ENCODE data around the gene BLACAT1. TPM values are rescaled to one million over a fixed set of nuclear protein-coding genes. Genes with fewer than 3 reads are reported as not detected.
A peak's percentile ranks its signal among the peaks of the same experiment; 100 is the strongest.

BLACAT1 gene
- total and polyA plus RNA-seq, 5 donors, result 0.07 to 0.09 TPM; not detected in 3

DNA sequence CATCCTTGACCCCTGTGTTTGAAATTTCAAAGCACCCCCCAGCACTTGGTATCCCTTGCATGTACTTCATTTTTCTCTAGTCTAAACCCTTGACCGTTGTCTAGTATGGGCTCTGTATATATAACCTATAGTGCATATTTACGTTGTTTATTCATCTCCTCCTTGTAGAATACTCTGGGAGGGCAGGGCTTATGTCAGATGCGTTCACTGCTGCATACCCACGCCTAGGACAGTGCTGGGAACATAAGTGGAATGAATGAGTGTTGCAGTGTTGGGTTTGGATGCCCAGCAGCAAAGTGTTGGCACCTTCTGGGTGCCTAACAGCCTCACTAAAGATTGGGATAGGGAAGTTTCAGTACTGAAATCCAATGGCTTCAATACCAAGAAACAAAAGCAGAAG, 17.6 kb upstream of the BLACAT1 start:
- no peak for ATAC-seq
- Histone ChIP-seq H3K9me3 (ENCODE audit: control insufficient read depth, low read length) (no peaks in the 10 kb centered on the region), H3K4me1 (ENCODE audit: control insufficient read depth, insufficient read depth, low read length) (no peaks in the 10 kb centered on the region), H3K27ac (ENCODE audit: low read length) (no peak overlapping the region), H3K27me3 (ENCODE audit: control insufficient read depth, insufficient read depth) (no peaks in the 10 kb centered on the region), H3K4me3 (ENCODE audit: low read length) (no peak overlapping the region)
- DNase-seq, result no peak
- 36% methylated on average over 4 of the region's 4 CpGs for WGBS
- intact Hi-C loops (cut with DNase I), result no loop called here

DNA sequence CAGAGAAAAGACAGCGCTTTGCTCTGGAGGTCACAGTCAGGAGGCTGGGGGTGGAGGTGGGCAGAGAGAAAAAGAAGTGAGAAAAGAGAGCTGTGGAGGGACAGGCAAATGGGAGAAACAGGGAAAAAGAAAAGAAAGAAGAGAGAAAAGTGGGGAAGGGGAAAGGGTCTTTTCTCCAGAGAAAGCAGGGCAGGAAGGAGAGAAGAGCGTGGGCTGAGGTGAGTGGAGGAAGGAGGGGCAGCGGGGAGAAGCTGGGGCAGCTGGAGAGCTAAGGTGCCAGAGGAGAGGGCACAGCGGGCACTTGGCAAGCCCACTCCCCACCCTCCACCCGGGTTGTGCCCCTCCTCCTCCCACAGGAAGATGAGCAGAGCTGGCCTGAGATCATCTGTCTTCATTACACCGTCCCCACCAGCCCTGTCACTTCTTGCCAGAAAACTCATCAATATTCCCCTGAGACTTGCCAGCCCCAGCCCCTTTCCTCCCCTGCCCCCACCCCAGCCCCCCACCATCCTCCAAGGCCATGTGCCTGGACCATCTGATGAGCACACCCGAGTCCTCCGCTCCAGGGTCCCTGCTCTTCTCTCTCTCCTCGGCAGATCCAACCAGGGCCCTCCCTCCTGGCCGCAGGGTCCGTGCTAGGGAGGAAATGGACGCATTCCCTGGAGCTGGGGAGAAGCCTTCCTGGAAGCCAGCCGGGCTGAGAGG, 17.0 kb upstream of the BLACAT1 start:
- Histone ChIP-seq H3K9me3 (ENCODE audit: control insufficient read depth, low read length) (no peaks in the 10 kb centered on the region), H3K27ac (ENCODE audit: low read length) (no peak overlapping the region), H3K4me3 (ENCODE audit: low read length) (no peak overlapping the region), H3K4me1 (ENCODE audit: control insufficient read depth, insufficient read depth, low read length) (no peaks in the 10 kb centered on the region), H3K27me3 (ENCODE audit: control insufficient read depth, insufficient read depth) (no peaks in the 10 kb centered on the region)
- 20% methylated on average over 13 of the region's 13 CpGs for WGBS
- ATAC-seq (no peak), DNase-seq (no peak)
- intact Hi-C loops (cut with DNase I), result no loop called here

DNA sequence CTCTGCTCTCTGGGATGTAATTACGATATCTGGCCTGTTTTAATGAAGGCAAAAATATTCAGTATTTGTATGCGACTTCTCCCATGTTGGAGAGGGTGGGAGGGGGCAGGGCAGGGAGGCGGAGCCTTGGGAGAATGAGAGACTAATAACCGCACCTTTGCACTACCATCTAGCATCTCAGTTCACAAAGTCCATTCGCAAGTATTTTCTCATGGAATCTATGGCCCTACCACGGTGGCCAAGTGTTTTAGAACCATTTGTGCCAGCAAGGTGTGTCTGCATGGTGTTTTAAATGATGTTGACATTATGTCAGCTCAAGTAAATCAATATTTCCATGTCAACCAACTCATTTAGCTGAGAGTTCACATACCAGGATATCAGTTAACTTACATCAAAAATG, 14.3 kb upstream of the BLACAT1 start:
- Histone ChIP-seq H3K27me3 (ENCODE audit: control insufficient read depth, insufficient read depth) (no peaks in the 10 kb centered on the region), H3K4me1 (ENCODE audit: control insufficient read depth, insufficient read depth, low read length) (no peaks in the 10 kb centered on the region), H3K4me3 (ENCODE audit: low read length) (no peak overlapping the region), H3K27ac (ENCODE audit: low read length) (no peak overlapping the region), H3K9me3 (ENCODE audit: control insufficient read depth, low read length) (no peaks in the 10 kb centered on the region)
- ATAC-seq (no peak), DNase-seq (no peak)
- 83% methylated on average over 6 of the region's 6 CpGs for WGBS
- intact Hi-C loops (cut with DNase I), result no loop called here

DNA sequence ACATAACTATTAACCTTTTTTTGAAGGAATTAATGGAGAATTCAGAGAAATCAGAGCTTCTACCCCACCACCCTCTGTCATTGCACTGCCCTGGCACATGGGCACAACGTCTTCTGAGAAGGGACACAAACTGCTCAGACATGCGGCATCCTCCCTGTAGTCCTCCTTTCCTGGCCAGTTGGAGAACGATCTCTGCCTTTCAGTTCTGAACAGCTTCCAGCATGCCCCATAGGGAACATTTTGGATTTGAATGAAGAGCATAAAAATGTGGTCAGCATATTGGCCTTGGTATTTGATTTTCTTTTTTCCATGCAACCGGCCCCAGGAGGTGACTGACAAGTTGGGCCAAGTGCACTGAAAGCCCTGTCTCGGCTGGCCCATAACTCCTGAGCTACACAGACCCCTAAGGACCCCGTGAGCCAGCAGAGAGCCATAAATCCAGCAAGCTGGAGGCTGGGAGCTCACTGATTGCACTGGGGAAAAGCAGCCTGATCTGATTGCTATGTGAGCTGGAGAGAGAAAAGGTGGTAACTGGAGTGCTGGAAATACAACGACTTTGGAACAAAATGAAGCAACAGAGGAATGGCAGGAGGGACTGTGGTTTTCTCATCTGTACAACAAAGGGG, 10.9 kb upstream of the BLACAT1 start:
- H3K27me3 ChIP-seq (ENCODE audit: control insufficient read depth, insufficient read depth), result no peaks in the 10 kb centered on the region
- intact Hi-C loops (cut with DNase I), result no loop called here

DNA sequence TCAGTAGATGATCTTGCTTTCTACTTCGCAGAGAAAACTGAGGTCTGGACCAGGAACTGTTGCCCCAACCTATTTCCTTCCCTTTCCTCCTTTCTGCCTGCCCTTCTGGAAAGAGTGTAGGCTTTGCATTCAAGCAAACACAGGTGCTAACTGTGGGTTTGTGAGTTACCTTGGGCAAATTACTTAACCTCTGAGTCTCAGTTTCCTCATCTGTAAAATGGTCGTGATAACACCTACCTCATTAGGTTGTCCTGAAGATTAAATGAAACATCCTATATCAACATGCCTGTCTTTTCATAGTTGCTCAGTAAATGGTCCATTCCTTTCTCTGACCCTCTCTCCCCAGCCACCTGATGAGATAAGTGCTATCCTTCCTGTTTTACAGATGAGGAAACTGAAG, 9.5 kb upstream of the BLACAT1 start:
- Histone ChIP-seq H3K4me1 (ENCODE audit: control insufficient read depth, insufficient read depth, low read length) (no peaks in the 10 kb centered on the region), H3K4me3 (ENCODE audit: low read length) (no peak overlapping the region), H3K27me3 (ENCODE audit: control insufficient read depth, insufficient read depth) (no peaks in the 10 kb centered on the region), H3K9me3 (ENCODE audit: control insufficient read depth, low read length) (no peaks in the 10 kb centered on the region), H3K27ac (ENCODE audit: low read length) (no peak overlapping the region)
- WGBS, result 88% methylated on average over 2 of the region's 2 CpGs
- ATAC-seq, result no peak
- intact Hi-C loops (cut with DNase I), result no loop called here
- DNase-seq, result no peak

More for the DNA sequence above, 10.9 kb upstream of the BLACAT1 start:
- Histone ChIP-seq H3K4me1 (ENCODE audit: control insufficient read depth, insufficient read depth, low read length) (no peaks in the 10 kb centered on the region), H3K27ac (ENCODE audit: low read length) (no peak overlapping the region), H3K9me3 (ENCODE audit: control insufficient read depth, low read length) (no peaks in the 10 kb centered on the region), H3K4me3 (ENCODE audit: low read length) (no peak overlapping the region)
- 42% methylated on average over 7 of the region's 7 CpGs for WGBS
- ATAC-seq, result no peak
- DNase-seq, result no peak

DNA sequence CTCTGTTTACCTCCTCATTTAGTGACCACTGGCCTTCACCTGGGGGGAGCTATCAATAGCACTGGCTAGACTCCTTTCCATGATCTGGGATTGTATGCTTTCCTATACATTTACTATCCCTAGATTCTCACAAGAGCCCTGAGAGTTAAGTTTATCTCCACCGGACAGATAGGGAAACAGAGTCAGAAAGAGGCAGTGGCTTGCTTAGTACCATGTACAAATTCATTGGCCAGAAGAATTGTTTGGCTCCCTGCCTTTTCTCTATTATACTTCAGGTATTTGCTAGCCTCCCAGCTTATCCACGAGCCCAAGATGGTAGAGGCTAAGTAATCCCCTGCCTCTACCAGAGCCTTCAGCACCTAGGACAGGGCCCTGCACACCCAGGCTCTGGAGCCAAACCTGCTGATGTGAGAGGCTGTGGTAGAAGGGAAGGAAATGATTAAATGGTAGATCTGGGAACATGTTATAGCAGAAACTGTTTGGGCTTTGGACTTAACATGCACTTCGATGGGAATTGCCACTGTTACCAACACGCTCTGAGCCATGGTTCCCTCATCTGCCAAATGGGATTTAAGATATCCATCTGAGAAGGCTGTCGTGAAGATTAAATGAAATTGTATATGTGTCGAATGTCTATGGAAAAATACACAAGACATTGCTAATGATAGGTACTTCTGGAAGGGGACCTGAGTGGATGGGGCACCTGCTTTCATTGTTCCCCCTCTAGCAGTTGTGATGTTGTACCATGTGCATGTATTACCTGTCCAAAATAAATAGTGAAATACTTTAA, 3.1 kb upstream of the BLACAT1 start:
- H3K27ac ChIP-seq (ENCODE audit: low read length), result no peak overlapping the region
- no peaks in the 10 kb centered on the region for H3K27me3 ChIP-seq (ENCODE audit: control insufficient read depth, insufficient read depth)
- intact Hi-C loops (cut with DNase I), result no loop called here
- ATAC-seq (peak; percentile 56 to 67), DNase-seq (no peak)
- WGBS, result 53% methylated on average over 6 of the region's 6 CpGs
- H3K4me3 ChIP-seq (ENCODE audit: low read length), result no peak overlapping the region
- H3K9me3 ChIP-seq (ENCODE audit: control insufficient read depth, low read length), result no peaks in the 10 kb centered on the region
- H3K4me1 ChIP-seq (ENCODE audit: control insufficient read depth, insufficient read depth, low read length), result no peaks in the 10 kb centered on the region

DNA sequence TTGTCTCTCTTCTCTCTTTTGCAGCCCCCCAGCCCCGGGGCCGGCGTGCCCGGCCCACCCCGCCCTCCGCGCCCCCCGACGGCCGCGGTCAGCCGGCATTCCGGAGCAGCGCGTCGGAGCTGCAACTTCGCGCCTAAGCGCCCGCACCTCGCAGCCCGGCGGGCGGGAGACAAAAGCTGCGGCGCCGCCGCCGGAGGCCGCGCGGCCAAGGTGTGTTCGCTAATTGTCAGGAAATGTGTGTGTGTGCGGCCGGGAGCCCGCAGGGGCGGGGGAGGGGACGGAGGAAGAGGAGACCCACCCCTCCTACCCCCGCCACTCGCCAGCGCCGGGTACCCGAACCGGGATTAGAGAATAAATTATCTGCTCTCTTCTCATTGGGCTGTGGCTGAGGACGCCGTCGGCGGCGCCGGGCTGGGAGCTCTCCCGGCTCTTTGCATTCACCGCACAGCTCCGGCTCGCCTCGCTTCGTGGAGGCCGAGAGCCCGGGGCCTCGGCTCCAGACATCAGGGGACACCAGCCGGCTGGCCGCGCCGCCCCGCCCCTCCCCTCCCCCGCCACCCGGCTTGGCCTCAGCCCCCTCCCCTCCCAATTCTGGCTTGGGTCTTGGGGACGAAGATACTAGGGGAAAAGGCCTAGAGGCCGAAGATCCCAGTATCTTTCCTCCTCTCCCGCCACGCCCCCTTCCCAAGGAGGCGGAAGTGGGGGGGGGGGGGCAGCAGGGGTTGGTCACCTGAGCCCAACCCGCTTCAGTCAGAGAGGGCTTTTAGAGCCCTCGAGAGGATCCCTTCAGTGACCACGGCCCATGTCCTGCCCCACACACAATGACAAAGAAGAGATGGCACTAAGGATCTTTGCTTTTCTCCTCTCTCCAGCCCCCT, 1.3 kb upstream of the BLACAT1 start:
- WGBS, result 2% methylated on average over 72 of the region's 74 CpGs
- no peaks in the 10 kb centered on the region for H3K4me1 ChIP-seq (ENCODE audit: control insufficient read depth, insufficient read depth, low read length)
- intact Hi-C loops (cut with DNase I), result no loop called here
- H3K4me3 ChIP-seq (ENCODE audit: low read length), result peak overlapping the region; percentile 8
- H3K27ac ChIP-seq (ENCODE audit: low read length), result no peak overlapping the region
- ATAC-seq, result no peak
- DNase-seq, result no peak
- no peaks in the 10 kb centered on the region for H3K27me3 ChIP-seq (ENCODE audit: control insufficient read depth, insufficient read depth)
- H3K9me3 ChIP-seq (ENCODE audit: control insufficient read depth, low read length), result no peaks in the 10 kb centered on the region

DNA sequence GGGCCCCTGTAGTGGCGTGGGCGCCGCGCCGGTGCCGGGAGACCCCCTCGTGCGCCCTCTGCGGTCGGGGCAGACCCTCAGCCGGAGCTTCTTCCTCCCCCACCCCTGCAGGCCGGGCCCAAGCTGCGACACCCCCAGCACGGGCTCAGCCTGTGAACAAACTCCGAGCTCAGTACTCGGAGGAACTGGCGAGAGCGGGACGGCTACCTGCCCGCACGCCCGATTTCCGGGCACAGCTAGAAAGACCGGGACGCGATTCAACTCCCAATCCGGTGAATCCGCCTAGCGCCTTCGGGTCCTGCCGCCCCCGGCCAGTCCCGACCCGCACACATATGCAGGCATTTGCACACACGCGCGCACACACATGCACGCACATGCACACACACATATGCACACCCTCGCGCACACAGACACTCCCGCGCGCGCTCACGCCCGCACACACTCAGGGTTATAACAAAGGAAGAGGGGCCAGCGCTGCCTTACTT, 580 bp upstream of the BLACAT1 start:
- Histone ChIP-seq H3K4me3 (ENCODE audit: low read length) (peak overlapping the region; percentile 8), H3K27me3 (ENCODE audit: control insufficient read depth, insufficient read depth) (no peaks in the 10 kb centered on the region), H3K27ac (ENCODE audit: low read length) (no peak overlapping the region), H3K4me1 (ENCODE audit: control insufficient read depth, insufficient read depth, low read length) (no peaks in the 10 kb centered on the region), H3K9me3 (ENCODE audit: control insufficient read depth, low read length) (no peaks in the 10 kb centered on the region)
- no peak for DNase-seq
- 1% methylated on average over 47 of the region's 47 CpGs for WGBS
- no peak for ATAC-seq
- intact Hi-C loops (cut with DNase I), result no loop called here

DNA sequence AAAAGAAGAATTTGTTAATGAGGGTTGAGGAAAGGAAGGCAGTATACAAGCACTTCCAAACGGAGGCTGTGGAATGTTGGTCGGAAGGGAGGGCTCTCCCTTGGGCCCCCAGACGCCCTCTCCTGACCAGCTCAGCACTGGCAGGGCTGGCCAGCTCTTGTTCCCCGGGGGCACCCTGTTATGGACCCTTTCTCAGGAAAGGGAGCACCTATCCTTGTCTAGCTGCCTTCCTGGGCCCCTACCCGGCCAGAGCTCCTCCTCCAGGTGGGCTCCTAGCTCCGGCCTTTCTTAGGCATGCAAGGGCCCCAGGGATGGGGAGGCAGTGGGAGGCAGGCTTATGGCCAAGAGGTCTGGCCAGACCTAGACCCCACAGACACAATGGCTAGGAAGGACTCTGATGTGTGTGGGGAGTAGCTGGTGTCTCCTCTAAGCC, 926 bp downstream of the BLACAT1 start:
- ATAC-seq (no peak), DNase-seq (no peak)
- Histone ChIP-seq H3K4me1 (ENCODE audit: control insufficient read depth, insufficient read depth, low read length) (no peaks in the 10 kb centered on the region), H3K9me3 (ENCODE audit: control insufficient read depth, low read length) (no peaks in the 10 kb centered on the region), H3K27me3 (ENCODE audit: control insufficient read depth, insufficient read depth) (no peaks in the 10 kb centered on the region), H3K4me3 (ENCODE audit: low read length) (no peak overlapping the region), H3K27ac (ENCODE audit: low read length) (no peak overlapping the region)
- intact Hi-C loops (cut with DNase I), result no loop called here
- 22% methylated on average over 6 of the region's 6 CpGs for WGBS

DNA sequence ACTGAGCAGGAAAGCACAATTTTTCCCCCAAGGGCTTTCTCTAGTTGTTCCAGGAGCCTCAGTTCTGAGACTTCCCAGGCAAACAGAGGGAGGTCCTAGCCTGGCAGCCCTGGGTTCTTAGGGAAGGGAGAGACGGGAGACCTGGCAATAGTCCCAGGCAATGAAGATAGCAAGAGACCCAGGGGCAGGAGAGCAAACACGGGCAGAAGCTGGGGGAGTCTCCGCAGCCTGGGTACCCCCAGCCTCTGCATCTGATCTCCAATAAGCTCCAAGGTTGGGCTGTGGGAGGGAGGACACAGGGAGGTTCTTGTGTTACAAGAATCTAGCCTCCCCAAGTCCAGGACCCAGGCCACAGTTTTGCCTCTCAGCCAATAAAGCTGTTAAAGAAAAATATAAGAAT, 2.4 kb downstream of the BLACAT1 start:
- H3K27ac ChIP-seq (ENCODE audit: low read length), result no peak overlapping the region
- 31% methylated on average over 3 of the region's 3 CpGs for WGBS
- DNase-seq, result no peak
- intact Hi-C loops (cut with DNase I), result no loop called here
- no peak for ATAC-seq
- H3K4me1 ChIP-seq (ENCODE audit: control insufficient read depth, insufficient read depth, low read length), result no peaks in the 10 kb centered on the region
- no peak overlapping the region for H3K4me3 ChIP-seq (ENCODE audit: low read length)
- no peaks in the 10 kb centered on the region for H3K9me3 ChIP-seq (ENCODE audit: control insufficient read depth, low read length)
- no peaks in the 10 kb centered on the region for H3K27me3 ChIP-seq (ENCODE audit: control insufficient read depth, insufficient read depth)
